ENCODE data around the gene VIM. TPM values are rescaled to one million over a fixed set of nuclear protein-coding genes. Genes with fewer than 3 reads are reported as not detected.

Gene VIM
- total RNA-seq, result 1,000 to 10,000 TPM; 1,022 to 1,600 TPM

GRCh38 chr10:17228091-17229015 lies at the start of gene VIM:
TSS of gene VIM (plus strand) at chr10:17228241. CDS start at chr10:17229423, 1,182 bp downstream.
- Histone ChIP-seq H3K27me3 (no peaks in the 10 kb centered on the region), H3K9me3 (no peaks in the 10 kb centered on the region), H3K27ac (peak within 1 kb of the TSS; percentile 97 to 98), H3K4me3 (peak within 1 kb of the TSS; percentile 77 to 78), H3K36me3 (peaks cover 36% of the 10 kb centered on the region), H3K4me1 (peaks cover 0 to 34% of the 10 kb centered on the region in 2 donors)
- TF ChIP-seq, protein P1, sequence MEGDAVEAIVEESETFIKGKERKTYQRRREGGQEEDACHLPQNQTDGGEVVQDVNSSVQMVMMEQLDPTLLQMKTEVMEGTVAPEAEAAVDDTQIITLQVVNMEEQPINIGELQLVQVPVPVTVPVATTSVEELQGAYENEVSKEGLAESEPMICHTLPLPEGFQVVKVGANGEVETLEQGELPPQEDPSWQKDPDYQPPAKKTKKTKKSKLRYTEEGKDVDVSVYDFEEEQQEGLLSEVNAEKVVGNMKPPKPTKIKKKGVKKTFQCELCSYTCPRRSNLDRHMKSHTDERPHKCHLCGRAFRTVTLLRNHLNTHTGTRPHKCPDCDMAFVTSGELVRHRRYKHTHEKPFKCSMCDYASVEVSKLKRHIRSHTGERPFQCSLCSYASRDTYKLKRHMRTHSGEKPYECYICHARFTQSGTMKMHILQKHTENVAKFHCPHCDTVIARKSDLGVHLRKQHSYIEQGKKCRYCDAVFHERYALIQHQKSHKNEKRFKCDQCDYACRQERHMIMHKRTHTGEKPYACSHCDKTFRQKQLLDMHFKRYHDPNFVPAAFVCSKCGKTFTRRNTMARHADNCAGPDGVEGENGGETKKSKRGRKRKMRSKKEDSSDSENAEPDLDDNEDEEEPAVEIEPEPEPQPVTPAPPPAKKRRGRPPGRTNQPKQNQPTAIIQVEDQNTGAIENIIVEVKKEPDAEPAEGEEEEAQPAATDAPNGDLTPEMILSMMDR (IDR thresholded peaks at IDR 0.05), result no peak
- peak; percentile 98 for DNase-seq (ENCODE audit: low spot score)

DNA sequence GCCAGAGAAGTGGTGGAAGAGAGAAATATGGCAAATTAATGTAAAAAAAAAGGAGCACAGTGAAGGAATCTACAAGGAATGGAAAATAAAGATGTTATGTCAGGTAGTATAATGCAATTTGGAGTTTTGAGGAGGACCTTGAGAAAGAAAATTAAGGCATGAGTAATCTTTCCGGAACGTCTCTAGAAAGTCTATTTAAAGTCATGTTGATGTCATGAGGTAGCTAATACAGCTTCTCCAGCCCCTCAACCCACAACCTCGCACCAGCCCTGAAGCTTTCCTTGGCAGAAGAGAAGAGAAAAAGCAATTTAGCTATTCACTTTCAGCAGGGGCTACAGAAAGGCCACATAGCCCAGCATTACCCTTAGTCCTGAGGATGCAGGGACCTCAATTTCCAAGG lies 49.0 kb upstream of the VIM start:
- H3K9me3 ChIP-seq, result no peaks in the 10 kb centered on the region
- H3K4me3 ChIP-seq, result no peak overlapping the region
- no peak for DNase-seq (ENCODE audit: low spot score)
- peaks cover 0 to 8% of the 10 kb centered on the region in 2 donors for H3K4me1 ChIP-seq
- H3K27ac ChIP-seq, result no peak overlapping the region
- H3K27me3 ChIP-seq, result no peaks in the 10 kb centered on the region
- no peaks in the 10 kb centered on the region for H3K36me3 ChIP-seq
- TF ChIP-seq, protein P1 (IDR thresholded peaks at IDR 0.05), result no peak

DNA sequence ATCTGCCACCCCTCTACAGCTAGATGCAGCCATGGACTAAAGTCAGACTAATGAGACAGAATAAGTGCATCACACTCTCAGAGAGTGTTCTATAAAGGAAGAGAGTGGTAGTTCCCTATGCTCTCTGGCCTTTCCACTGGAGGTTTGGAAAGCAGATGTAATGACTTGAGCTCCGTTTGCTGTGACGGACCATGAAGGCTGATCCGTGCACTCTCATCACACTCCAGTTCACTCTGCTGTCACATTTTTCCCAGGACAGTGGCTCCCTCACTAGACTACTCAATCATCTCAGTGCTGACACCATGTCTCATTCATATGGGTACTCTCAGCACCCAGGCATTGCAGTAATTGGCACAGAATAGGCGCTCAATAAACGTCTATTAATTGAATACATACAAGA lies 46.9 kb upstream of the VIM start:
- Histone ChIP-seq H3K9me3 (no peaks in the 10 kb centered on the region), H3K36me3 (no peaks in the 10 kb centered on the region), H3K27ac (no peak overlapping the region), H3K27me3 (no peaks in the 10 kb centered on the region), H3K4me1 (no peaks in the 10 kb centered on the region), H3K4me3 (no peak overlapping the region)
- TF ChIP-seq, protein P1 (IDR thresholded peaks at IDR 0.05), result no peak
- DNase-seq (ENCODE audit: low spot score), result no peak

GRCh38 chr10:17181751-17182150 lies 46.3 kb upstream of the VIM start:
- DNase-seq (ENCODE audit: low spot score), result no peak
- no peaks in the 10 kb centered on the region for H3K27me3 ChIP-seq
- H3K9me3 ChIP-seq, result no peaks in the 10 kb centered on the region
- no peak overlapping the region for H3K4me3 ChIP-seq
- TF ChIP-seq, protein P1 (IDR thresholded peaks at IDR 0.05), result no peak
- no peak overlapping the region for H3K27ac ChIP-seq
- H3K4me1 ChIP-seq, result no peaks in the 10 kb centered on the region
- no peaks in the 10 kb centered on the region for H3K36me3 ChIP-seq

DNA sequence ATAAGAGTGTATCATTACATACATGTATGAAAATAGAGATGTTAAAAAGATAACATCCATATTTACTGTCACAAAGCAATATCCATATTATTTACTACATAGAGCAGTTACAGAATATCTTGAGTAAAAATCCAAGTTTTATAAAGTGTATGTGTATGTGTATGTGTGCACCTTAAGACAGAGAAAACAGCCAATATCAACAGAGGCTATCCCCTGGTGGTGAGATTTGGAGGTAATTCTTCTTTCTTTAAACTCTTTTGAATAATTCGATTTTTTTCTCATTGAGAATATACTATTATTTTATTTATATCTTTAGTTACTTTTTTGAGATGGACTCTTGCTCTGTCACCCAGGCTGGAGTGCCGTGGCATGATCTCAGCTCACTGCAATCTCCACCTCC lies 44.9 kb upstream of the VIM start:
- H3K4me3 ChIP-seq, result no peak overlapping the region
- no peak overlapping the region for H3K27ac ChIP-seq
- H3K4me1 ChIP-seq, result no peaks in the 10 kb centered on the region
- no peak for DNase-seq (ENCODE audit: low spot score)
- H3K27me3 ChIP-seq, result no peaks in the 10 kb centered on the region
- no peaks in the 10 kb centered on the region for H3K36me3 ChIP-seq
- TF ChIP-seq, protein P1 (IDR thresholded peaks at IDR 0.05), result peak in 1 of 2 donors; percentile 12
- H3K9me3 ChIP-seq, result no peaks in the 10 kb centered on the region
